GM19351 (cell line): ENCODE results near the gene IL31RA.

Experiments used
- ATAC-seq: cut with Tn5 transposase; IDR thresholded peaks from one replicate; pipeline ENCODE4 v1.9.1; 2021; ENCODE audit warnings: mild to moderate bottlenecking, moderate library complexity; ENCODE audit not compliant: unreplicated experiment

Gene IL31RA

DNA sequence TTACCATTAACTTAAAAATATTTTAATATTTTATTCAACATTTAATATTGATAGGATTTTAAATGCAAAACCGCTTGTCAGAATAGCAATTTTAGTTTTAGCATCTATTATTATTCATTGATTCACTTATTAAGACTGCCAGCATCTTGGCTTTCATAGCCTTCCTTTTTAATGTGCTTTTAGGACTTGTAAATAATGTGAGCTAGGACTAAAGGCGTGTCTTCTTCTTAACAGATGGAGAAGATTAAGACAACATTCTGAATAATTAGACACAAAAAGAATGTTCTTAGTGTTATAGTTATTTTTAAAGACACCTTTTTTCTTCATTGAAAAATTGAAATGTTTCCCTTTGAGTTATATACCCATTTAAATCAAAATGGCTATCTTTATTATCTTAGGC lies 6.9 kb downstream of the IL31RA start:
- no peak for ATAC-seq

DNA sequence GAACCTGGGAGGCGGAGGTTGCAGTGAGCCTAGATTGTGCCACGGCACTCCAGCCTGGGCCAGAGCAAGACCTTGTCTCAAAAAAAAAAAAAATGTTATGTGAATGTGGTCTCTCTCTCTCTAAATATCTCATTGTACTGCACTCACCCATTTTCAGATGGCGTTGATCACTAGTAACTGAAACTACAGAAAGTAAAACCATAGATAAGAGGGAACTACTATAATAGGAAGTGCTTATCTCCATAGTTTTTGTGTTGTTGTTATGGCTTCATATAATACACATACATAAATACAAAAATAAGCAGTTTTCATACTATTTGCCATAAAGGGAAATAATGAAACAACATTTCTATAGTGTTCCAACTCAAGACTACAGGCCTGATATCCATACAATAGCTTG lies 9.1 kb downstream of the IL31RA start:
- no peak for ATAC-seq

DNA sequence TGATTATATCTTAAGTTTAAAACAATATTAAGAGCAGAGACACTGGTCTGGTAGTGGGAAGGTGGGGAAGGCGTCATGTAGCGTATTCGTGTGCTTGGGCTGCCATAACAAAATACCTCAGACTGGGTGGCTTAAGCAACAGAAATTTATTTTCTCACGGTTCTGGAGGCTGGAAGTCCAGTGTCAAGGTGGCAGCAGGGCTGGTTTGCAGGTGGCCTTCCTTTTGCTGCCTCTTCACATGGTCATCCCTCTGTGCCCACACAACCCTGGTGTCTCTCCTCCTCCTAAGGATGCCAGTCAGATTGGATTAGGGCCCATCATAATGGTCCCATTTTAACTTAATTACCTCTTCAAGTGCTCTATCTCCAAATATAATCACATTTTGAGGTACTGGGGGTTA lies 9.6 kb downstream of the IL31RA start:
- no peak for ATAC-seq

DNA sequence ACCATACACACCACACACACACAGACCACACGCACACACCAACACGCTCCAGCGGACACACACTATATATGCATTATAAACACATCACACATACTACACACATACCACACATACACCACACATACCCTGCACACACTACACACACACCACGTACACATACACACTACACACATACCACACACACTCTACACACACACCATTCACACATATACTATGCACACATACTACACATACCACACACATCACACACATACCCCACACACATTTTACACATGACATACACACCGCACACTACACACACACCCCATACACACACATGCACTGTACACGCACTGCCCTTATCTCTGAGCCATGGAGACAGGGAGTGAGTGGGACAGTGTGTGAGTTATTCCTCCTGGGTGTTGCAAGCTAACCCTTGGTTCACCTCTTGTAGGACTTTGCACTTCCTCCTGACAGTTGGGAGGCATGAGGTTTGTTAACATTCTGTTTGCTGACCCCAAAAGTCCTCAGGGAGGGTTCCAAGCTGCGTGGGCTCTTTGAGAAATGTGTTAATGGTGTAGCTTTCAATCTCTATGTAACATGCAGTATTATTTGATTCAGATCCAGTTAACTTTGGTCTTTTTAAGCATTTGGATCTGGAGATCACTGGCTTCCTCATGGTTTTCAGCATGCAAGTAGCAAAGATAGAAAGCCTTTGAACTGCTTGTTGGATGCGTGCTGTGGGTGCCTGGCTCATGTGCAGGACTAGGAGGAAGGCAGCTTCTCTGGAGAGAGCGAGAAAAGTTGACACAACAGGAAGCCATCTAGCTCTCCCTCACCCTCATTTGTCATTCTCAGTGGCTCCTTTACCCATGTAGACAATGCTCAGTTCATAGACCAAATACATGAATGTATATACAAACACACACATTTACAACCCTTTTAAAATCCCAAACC lies 13.7 kb downstream of the IL31RA start:
- ATAC-seq, result no peak

GRCh38 chr5:55865831-55866230 lies 14.7 kb downstream of the IL31RA start:
- no peak for ATAC-seq

DNA sequence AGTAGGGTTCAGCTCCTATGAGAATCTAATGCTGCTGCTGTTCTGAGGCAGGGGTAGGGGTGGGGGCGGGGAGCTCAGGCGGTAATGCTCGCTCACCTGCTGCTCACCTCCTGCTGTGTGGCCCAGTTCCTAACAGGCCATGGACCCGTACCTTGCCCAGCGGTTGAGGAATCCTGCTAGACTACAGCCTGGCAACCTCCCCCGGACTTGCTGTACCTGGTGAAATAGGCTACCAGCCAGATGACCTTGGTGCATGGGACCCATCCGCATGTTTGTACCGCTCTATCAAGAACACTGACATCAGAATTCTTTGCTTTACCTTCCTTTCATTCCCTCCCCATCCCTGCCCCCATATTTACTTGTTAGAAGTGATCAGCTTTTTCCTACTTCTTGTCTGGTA lies 15.3 kb downstream of the IL31RA start:
- ATAC-seq, result no peak

GRCh38 chr5:55866934-55867333 lies 15.8 kb downstream of the IL31RA start:
- ATAC-seq, result no peak

- ATAC-seq, result no peak
Measured at GRCh38 chr5:55868846-55869245, 17.7 kb downstream of the IL31RA start.

DNA sequence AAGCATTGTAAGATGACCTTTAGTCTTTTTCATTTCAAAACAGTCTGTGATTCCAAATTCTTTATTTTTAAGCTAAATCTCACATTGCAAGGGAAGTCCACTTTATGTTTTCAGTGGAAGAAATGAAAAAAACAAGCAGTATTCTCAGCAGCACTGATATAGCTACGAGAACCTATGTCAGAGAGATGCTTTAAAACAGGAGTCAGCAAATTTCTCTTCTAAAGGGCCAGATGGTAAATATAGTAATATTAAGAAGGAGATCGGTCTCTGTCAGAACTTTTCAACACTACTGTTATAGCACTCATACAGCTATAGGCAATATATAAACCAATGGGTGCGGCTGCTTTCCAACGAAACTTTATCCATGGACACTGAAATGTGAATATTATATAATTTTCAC lies 18.7 kb downstream of the IL31RA start:
- ATAC-seq, result no peak

DNA sequence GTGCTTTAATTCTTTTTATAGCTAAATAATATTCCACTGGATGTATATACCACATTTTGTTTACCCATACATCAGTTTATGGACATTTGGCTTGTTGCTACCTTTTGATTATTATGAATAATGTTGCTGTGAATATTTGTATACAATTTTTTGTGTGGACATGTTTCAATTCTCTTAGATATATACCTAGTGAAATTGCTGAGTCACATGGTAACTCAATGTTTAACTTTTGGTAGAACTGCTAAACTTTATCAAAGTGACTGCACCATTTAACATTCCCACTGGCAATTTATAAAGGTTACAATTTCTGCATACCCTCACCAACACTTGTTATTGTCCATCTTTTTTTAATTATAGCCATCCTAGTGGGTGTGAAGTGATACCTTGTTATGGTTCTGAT lies 22.1 kb downstream of the IL31RA start:
- no peak for ATAC-seq

GRCh38 chr5:55877655-55878054 lies 26.5 kb downstream of the IL31RA start:
- ATAC-seq, result no peak

GRCh38 chr5:55880453-55880852 lies 29.3 kb downstream of the IL31RA start:
- no peak for ATAC-seq

GRCh38 chr5:55885359-55885758 lies 34.2 kb downstream of the IL31RA start:
- no peak for ATAC-seq

DNA sequence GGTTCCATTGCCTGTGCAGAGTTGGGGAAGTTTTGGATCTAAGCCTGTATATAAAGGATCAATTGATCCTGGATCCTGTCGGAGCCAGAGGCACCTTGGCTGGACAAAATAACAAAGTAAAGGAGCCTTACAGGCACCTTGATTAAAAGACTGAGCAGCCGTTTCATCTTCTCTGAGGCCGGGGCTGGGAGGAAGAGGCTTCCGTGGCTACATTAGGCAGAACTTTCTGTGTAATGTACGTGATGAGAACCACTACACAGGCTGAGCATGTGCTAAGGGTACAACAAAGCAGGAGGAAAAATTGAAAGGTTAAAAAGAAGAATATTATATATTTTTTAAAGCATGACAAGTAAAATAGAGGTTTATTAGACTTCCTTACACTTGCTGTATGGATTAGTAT lies 37.0 kb downstream of the IL31RA start:
- no peak for ATAC-seq

GRCh38 chr5:55892479-55892878 lies 41.3 kb downstream of the IL31RA start:
- no peak for ATAC-seq

DNA sequence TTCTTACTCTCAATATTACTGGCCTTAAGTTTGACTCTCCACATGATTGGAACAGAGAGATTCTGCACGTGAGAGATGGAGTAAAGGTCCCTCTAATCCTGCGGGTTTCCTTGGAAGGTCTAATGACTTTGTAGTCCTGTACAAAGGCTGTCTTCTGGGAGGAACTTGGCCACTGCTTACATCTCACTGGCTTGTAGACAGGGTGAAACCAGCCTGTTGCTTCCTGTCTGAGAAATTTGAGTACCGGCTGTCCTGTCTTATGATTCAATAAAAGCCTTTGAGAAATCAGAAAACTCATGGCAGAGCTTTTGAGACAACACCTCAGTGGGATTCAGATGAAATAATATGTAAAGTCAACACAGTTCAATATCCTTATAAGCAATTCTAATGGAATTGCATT lies 43.0 kb downstream of the IL31RA start:
- no peak for ATAC-seq

- no peak for ATAC-seq
Measured at GRCh38 chr5:55895346-55895745, 44.2 kb downstream of the IL31RA start.

DNA sequence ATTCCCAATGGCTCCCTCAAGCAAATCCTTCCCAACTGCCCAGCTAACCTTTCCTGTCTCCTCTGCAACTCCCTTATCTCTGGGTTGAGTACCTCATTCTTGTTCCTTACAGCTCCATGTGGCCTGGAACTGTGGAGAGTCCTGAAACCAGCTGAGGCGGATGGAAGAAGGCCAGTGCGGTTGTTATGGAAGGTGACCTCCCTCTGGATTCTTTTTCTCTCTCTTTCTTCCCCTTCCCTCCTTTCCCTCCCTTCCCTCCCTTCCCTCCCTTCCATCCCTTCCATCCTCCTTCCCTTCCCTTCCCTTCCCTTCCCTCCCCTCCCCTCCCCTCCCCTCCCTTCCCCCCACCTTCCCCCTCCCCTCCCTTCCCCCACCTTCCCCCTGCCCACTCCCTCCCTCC lies 45.1 kb downstream of the IL31RA start:
- no peak for ATAC-seq

- no peak for ATAC-seq
Measured at GRCh38 chr5:55896663-55897062, 45.5 kb downstream of the IL31RA start.

DNA sequence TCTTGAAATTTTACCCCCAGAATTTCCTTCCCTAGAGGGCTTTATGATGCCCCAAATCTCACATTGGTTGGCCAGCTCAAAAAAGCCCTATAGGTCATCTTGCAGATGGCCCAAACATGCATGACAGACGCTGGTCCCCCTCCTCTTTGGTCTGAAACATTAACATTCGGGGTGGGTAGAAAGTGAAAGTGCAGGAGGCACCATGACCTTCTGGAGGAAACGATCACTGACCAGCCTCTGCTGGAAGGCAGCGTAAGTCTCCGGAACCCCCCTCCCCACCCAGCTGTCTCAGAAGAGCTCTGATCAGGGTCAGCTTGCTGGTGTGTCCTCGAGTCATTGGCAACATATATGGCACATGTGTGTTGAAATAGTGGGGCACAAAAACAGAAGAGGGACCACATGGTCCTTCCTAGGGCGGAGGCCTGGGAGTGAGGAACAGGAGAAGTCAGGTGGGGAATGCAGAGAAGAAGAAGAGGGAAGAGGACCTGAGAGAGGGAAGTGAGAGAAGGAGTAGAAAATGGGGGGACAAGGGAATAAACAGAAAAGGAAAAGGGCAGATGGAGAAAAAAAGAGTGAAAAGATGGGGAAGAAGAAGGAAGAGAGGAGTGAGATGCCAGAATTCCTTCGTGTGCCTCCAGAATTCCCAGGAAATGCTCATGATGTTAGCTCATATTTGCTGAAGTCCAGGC lies 46.2 kb downstream of the IL31RA start:
- ATAC-seq, result no peak

DNA sequence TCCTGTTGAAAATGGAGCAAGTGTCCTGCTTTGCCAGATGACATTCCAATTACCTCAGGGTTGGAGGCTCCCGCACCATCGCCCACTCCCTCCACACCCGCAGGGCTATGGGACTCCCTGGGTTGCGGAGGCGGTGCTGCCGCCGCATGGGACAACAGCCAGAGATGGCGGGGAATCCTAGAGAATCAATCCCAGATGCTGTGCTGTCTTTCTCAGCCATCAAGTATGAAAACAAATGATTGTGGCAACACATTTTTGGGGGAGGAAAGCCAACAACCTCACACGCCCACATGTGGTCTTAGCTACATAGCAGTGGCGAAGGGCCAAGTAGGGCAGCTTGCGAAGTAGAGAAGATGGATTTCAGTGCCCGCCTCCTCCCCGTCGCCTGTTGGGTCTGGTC lies 46.7 kb downstream of the IL31RA start:
- no peak for ATAC-seq

DNA sequence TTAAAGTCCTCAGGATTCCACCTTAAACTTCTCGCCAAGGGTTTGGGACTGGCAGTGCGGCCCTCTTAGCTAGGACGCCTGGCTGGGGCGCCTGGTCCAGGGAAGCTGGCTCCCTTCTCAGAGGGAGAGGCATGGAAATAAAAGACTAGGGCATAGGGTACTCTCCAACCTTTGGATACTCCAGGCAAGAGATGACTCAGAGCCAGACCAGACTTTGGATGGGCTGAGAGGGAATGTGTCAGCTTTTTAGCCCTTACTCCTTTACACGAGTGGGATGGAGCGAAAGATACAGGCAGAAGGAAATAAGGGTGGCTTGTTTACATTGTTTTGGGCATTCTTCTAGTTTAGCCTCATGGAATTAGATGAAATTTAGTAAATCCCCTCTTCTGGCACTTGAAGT lies 48.2 kb downstream of the IL31RA start:
- ATAC-seq, result no peak
